ENCODE measurements around the gene KLF7.

DNA sequence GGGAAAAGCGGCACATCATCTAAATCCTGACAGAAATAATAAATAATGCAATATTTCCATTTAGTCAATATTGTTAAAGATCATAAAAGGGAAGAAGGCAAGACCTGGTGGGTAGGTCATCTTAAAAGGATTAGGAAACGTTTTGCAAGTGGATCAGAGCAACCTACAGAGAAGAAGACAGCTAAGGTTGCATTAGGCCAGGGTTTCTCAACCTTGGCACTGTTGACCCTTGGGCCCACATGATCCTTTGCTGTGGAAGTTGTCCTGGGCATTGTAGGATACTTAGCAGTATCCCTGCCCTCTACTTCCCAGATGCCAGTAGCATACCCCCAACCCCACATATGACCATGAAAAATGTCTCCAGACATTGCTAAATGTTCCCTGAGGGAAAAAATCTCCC lies 55.0 kb downstream of the KLF7 start:
- TF ChIP-seq, protein P1, sequence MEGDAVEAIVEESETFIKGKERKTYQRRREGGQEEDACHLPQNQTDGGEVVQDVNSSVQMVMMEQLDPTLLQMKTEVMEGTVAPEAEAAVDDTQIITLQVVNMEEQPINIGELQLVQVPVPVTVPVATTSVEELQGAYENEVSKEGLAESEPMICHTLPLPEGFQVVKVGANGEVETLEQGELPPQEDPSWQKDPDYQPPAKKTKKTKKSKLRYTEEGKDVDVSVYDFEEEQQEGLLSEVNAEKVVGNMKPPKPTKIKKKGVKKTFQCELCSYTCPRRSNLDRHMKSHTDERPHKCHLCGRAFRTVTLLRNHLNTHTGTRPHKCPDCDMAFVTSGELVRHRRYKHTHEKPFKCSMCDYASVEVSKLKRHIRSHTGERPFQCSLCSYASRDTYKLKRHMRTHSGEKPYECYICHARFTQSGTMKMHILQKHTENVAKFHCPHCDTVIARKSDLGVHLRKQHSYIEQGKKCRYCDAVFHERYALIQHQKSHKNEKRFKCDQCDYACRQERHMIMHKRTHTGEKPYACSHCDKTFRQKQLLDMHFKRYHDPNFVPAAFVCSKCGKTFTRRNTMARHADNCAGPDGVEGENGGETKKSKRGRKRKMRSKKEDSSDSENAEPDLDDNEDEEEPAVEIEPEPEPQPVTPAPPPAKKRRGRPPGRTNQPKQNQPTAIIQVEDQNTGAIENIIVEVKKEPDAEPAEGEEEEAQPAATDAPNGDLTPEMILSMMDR (IDR thresholded peaks at IDR 0.05; ENCODE audit: low read depth, low read length, poor library complexity, severe bottlenecking) = no peak
- no peak for TF ChIP-seq EZH2phosphoT487 (IDR thresholded peaks at IDR 0.05; ENCODE audit: borderline replicate concordance, low read length)

Data from DOHH2 (cell line).